ENCODE measurements around the gene FGD4.

The FGD4 gene

DNA sequence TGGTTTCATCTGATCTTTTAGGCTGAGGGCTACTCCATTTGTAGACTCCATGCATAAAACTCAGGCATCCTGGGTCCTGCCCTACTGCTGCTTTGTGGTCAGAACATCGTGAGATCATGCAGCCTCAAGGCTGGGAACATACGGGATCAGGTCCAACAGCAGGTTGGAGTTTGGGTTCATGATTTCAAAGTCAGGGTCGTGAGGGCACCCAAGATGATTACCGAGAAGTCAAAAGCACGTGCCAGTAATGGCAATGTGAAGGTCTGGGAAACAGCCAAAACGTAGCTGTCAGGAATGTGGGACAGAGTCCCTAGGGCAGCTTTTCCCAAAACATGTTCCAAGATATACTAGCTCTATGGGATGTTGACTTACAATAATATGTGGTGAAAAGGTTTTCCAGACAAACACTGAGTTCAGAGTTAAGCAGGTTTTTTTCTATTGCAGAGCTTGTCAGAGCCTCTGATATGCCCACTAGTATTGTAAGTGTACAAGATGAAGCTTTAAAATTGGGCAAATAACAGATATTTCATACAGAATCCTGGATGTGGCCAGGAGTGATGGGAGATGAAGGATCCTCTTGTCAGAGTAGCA is 149.4 kb downstream of the FGD4 start:
- no peak for DNase-seq (ENCODE audit: low spot score)
- no peak overlapping the region for H2BK15ac ChIP-seq (ENCODE audit: low read length)
- H4K8ac ChIP-seq (ENCODE audit: low read depth, low read length): no peak overlapping the region
- no peaks in the 10 kb centered on the region for H3K79me1 ChIP-seq (ENCODE audit: low read depth, low read length)
- no peak overlapping the region for H3K4me2 ChIP-seq (ENCODE audit: insufficient read depth, low read length, poor library complexity, severe bottlenecking)
- no CpG with 5 or more reads among the region's 6 CpGs for WGBS, 2 donors (ENCODE audit: extremely low coverage in 2 of 2, insufficient read length in 2 of 2, insufficient replicate concordance in 1 of 2)
- H2BK12ac ChIP-seq (ENCODE audit: low read length): no peak overlapping the region
- no peak overlapping the region for H3K14ac ChIP-seq (ENCODE audit: low read length)
- peaks cover 10 to 15% of the 10 kb centered on the region in 2 donors for H3K4me1 ChIP-seq (ENCODE audit: control insufficient read depth in 2 of 2, insufficient read depth in 1 of 2, low read depth in 1 of 2, low read length in 2 of 2)
- no peak overlapping the region for H2AK5ac ChIP-seq (ENCODE audit: low read depth, low read length)
- H4K91ac ChIP-seq (ENCODE audit: low read depth, low read length, poor library complexity): no peak overlapping the region
- H3K4me3 ChIP-seq (ENCODE audit: low read length in 2 of 2): no peak overlapping the region
- no peak overlapping the region for H3K4ac ChIP-seq (ENCODE audit: low read length)
- no peak overlapping the region for H2BK120ac ChIP-seq (ENCODE audit: low read depth, low read length)
- peaks cover 3 to 12% of the 10 kb centered on the region in 2 donors for H3K9me3 ChIP-seq (replicated peaks in 1 of 2; ENCODE audit: control insufficient read depth in 2 of 2, insufficient read depth in 1 of 2, low read depth in 1 of 2, low read length in 2 of 2)
- no peak overlapping the region for H2BK5ac ChIP-seq (ENCODE audit: low read length)
- H3K9ac ChIP-seq (ENCODE audit: low read depth, low read length, poor library complexity): no peak overlapping the region
- no peak overlapping the region for H2AFZ ChIP-seq (ENCODE audit: low read length)
- peaks cover 3 to 15% of the 10 kb centered on the region in 2 donors for H3K36me3 ChIP-seq (replicated peaks in 1 of 2; ENCODE audit: control insufficient read depth in 2 of 2, insufficient read depth in 2 of 2, low read length in 2 of 2)
- H3K27ac ChIP-seq (replicated peaks; ENCODE audit: low read length): no peak overlapping the region
- no peak overlapping the region for H3K18ac ChIP-seq (ENCODE audit: low read length)
- H3K27me3 ChIP-seq (ENCODE audit: control insufficient read depth in 3 of 3, insufficient read depth in 3 of 3, low read depth in 1 of 3, low read length in 3 of 3): no peaks in the 10 kb centered on the region
- H3K23ac ChIP-seq (ENCODE audit: low read depth, low read length, poor library complexity): no peak overlapping the region

DNA sequence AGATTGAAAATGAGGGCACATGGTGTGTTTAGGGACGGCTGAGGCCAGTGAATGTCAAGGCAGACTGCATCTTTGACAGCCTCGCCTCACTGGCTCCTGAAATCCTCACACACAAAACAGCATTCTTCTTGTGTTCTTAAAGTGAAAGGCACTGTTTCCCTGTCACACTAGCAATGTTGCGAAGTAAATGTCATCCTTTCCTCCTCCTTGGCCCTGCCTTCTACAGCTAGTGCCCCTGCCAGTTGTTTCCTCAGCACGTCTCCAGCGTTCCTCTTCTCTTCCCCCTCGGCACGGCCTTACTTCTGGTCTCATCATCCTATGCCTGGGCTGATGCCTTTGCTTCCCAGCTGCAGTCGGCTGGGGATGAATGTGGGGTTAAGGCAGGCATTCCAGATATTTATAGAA is 150.3 kb downstream of the FGD4 start:
- Histone ChIP-seq H3K9me3 (replicated peaks in 1 of 2; ENCODE audit: control insufficient read depth in 2 of 2, insufficient read depth in 1 of 2, low read depth in 1 of 2, low read length in 2 of 2) (peaks cover 3 to 12% of the 10 kb centered on the region in 2 donors), H3K27me3 (ENCODE audit: control insufficient read depth in 3 of 3, insufficient read depth in 3 of 3, low read depth in 1 of 3, low read length in 3 of 3) (no peaks in the 10 kb centered on the region), H2AFZ (ENCODE audit: low read length) (no peak overlapping the region), H3K9ac (ENCODE audit: low read depth, low read length, poor library complexity) (no peak overlapping the region), H3K36me3 (replicated peaks in 1 of 2; ENCODE audit: control insufficient read depth in 2 of 2, insufficient read depth in 2 of 2, low read length in 2 of 2) (peaks cover 4 to 15% of the 10 kb centered on the region in 2 donors), H2BK12ac (ENCODE audit: low read length) (no peak overlapping the region), H3K27ac (replicated peaks; ENCODE audit: low read length) (no peak overlapping the region), H2AK5ac (ENCODE audit: low read depth, low read length) (no peak overlapping the region), H3K23ac (ENCODE audit: low read depth, low read length, poor library complexity) (no peak overlapping the region), H4K91ac (ENCODE audit: low read depth, low read length, poor library complexity) (no peak overlapping the region), H3K18ac (ENCODE audit: low read length) (no peak overlapping the region), H3K79me1 (ENCODE audit: low read depth, low read length) (no peaks in the 10 kb centered on the region), H3K4me2 (ENCODE audit: insufficient read depth, low read length, poor library complexity, severe bottlenecking) (no peak overlapping the region), H3K14ac (ENCODE audit: low read length) (no peak overlapping the region), H3K4me1 (ENCODE audit: control insufficient read depth in 2 of 2, insufficient read depth in 1 of 2, low read depth in 1 of 2, low read length in 2 of 2) (peaks cover 10 to 15% of the 10 kb centered on the region in 2 donors), H4K8ac (ENCODE audit: low read depth, low read length) (no peak overlapping the region), H3K4me3 (ENCODE audit: low read length in 2 of 2) (peak overlapping the region in 1 of 2 donors; percentile 10), H3K4ac (ENCODE audit: low read length) (no peak overlapping the region), H2BK5ac (ENCODE audit: low read length) (no peak overlapping the region), H2BK15ac (ENCODE audit: low read length) (no peak overlapping the region), H2BK120ac (ENCODE audit: low read depth, low read length) (no peak overlapping the region)
- no CpG with 5 or more reads among the region's 8 CpGs for WGBS, 2 donors (ENCODE audit: extremely low coverage in 2 of 2, insufficient read length in 2 of 2, insufficient replicate concordance in 1 of 2)
- no peak for DNase-seq (ENCODE audit: low spot score)

DNA sequence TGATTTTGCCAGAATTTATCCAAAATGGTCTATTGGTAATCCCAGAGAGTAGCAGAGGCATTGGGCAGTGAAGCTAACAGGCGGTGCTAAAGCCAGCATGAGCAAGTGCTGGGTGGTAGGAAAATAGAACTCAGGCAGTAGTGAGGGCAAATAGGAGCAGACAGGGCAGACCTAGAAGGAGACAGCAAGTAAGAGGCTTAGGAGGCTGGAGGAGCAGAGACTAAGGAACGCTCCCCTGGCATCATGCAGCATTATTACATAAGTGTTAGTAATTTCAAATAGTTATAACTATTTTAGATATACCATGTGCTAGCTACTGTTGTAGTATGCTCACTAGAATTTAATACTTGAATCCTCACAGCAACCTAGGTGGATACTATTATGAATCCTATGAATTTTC is 151.7 kb downstream of the FGD4 start:
- no peak for DNase-seq (ENCODE audit: low spot score)
- WGBS, 2 donors (ENCODE audit: extremely low coverage in 2 of 2, insufficient read length in 2 of 2, insufficient replicate concordance in 1 of 2): no CpG with 5 or more reads among the region's 2 CpGs
- no peak overlapping the region for H2AK5ac ChIP-seq (ENCODE audit: low read depth, low read length)
- H3K23ac ChIP-seq (ENCODE audit: low read depth, low read length, poor library complexity): no peak overlapping the region
- H2AFZ ChIP-seq (ENCODE audit: low read length): no peak overlapping the region
- H3K9ac ChIP-seq (ENCODE audit: low read depth, low read length, poor library complexity): no peak overlapping the region
- no peak overlapping the region for H2BK12ac ChIP-seq (ENCODE audit: low read length)
- no peak overlapping the region for H2BK120ac ChIP-seq (ENCODE audit: low read depth, low read length)
- H3K4me3 ChIP-seq (ENCODE audit: low read length in 2 of 2): no peak overlapping the region
- peaks cover 4 to 15% of the 10 kb centered on the region in 2 donors for H3K36me3 ChIP-seq (replicated peaks in 1 of 2; ENCODE audit: control insufficient read depth in 2 of 2, insufficient read depth in 2 of 2, low read length in 2 of 2)
- no peaks in the 10 kb centered on the region for H3K79me1 ChIP-seq (ENCODE audit: low read depth, low read length)
- no peak overlapping the region for H3K27ac ChIP-seq (replicated peaks; ENCODE audit: low read length)
- peaks cover 10 to 15% of the 10 kb centered on the region in 2 donors for H3K4me1 ChIP-seq (ENCODE audit: control insufficient read depth in 2 of 2, insufficient read depth in 1 of 2, low read depth in 1 of 2, low read length in 2 of 2)
- peaks cover 3 to 12% of the 10 kb centered on the region in 2 donors for H3K9me3 ChIP-seq (replicated peaks in 1 of 2; ENCODE audit: control insufficient read depth in 2 of 2, insufficient read depth in 1 of 2, low read depth in 1 of 2, low read length in 2 of 2)
- no peak overlapping the region for H3K14ac ChIP-seq (ENCODE audit: low read length)
- H4K8ac ChIP-seq (ENCODE audit: low read depth, low read length): no peak overlapping the region
- no peak overlapping the region for H3K4me2 ChIP-seq (ENCODE audit: insufficient read depth, low read length, poor library complexity, severe bottlenecking)
- no peak overlapping the region for H2BK5ac ChIP-seq (ENCODE audit: low read length)
- H3K27me3 ChIP-seq (ENCODE audit: control insufficient read depth in 3 of 3, insufficient read depth in 3 of 3, low read depth in 1 of 3, low read length in 3 of 3): no peaks in the 10 kb centered on the region
- no peak overlapping the region for H3K4ac ChIP-seq (ENCODE audit: low read length)
- no peak overlapping the region for H4K91ac ChIP-seq (ENCODE audit: low read depth, low read length, poor library complexity)
- H3K18ac ChIP-seq (ENCODE audit: low read length): no peak overlapping the region
- no peak overlapping the region for H2BK15ac ChIP-seq (ENCODE audit: low read length)

DNA sequence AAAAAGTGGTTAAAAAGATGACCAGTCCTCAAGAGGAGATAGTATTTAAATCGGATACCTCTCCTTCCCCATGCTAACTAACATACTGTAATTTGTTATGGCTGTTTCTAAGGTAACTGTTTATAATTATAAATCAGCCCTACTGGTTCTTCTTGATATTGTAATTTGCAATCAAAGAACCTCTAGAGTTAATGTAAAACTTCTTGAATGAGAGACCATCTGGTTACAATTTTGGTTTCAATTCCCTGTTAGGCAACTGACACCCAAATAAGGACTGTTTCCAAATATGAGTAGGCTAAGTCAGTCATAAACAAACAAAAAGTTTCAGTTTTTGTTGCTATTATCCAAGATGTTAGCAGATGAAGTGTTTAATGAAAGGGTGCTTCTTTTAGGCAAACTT is 159.5 kb downstream of the FGD4 start:
- Histone ChIP-seq H3K9me3 (replicated peaks in 1 of 2; ENCODE audit: control insufficient read depth in 2 of 2, insufficient read depth in 1 of 2, low read depth in 1 of 2, low read length in 2 of 2) (peaks cover under 1% of the 10 kb centered on the region in 2 donors), H3K4me1 (ENCODE audit: control insufficient read depth in 2 of 2, insufficient read depth in 1 of 2, low read depth in 1 of 2, low read length in 2 of 2) (peaks cover 5 to 8% of the 10 kb centered on the region in 2 donors), H2BK5ac (ENCODE audit: low read length) (no peak overlapping the region), H2BK12ac (ENCODE audit: low read length) (no peak overlapping the region), H2AFZ (ENCODE audit: low read length) (no peak overlapping the region), H4K8ac (ENCODE audit: low read depth, low read length) (no peak overlapping the region), H3K27me3 (ENCODE audit: control insufficient read depth in 3 of 3, insufficient read depth in 3 of 3, low read depth in 1 of 3, low read length in 3 of 3) (no peaks in the 10 kb centered on the region), H3K9ac (ENCODE audit: low read depth, low read length, poor library complexity) (no peak overlapping the region), H2BK120ac (ENCODE audit: low read depth, low read length) (no peak overlapping the region), H3K79me1 (ENCODE audit: low read depth, low read length) (peaks cover 6% of the 10 kb centered on the region), H3K27ac (replicated peaks; ENCODE audit: low read length) (no peak overlapping the region), H2AK5ac (ENCODE audit: low read depth, low read length) (no peak overlapping the region), H3K4me3 (ENCODE audit: low read length in 2 of 2) (no peak overlapping the region), H2BK15ac (ENCODE audit: low read length) (no peak overlapping the region), H3K14ac (ENCODE audit: low read length) (no peak overlapping the region), H4K91ac (ENCODE audit: low read depth, low read length, poor library complexity) (no peak overlapping the region), H3K4ac (ENCODE audit: low read length) (no peak overlapping the region), H3K23ac (ENCODE audit: low read depth, low read length, poor library complexity) (no peak overlapping the region), H3K4me2 (ENCODE audit: insufficient read depth, low read length, poor library complexity, severe bottlenecking) (no peak overlapping the region), H3K36me3 (replicated peaks in 1 of 2; ENCODE audit: control insufficient read depth in 2 of 2, insufficient read depth in 2 of 2, low read length in 2 of 2) (peaks cover under 1% of the 10 kb centered on the region in 2 donors), H3K18ac (ENCODE audit: low read length) (no peak overlapping the region)
- DNase-seq (ENCODE audit: low spot score): no peak
- WGBS, 2 donors (ENCODE audit: extremely low coverage in 2 of 2, insufficient read length in 2 of 2, insufficient replicate concordance in 1 of 2): no CpG with 5 or more reads among the region's 1 CpG

All from neuronal stem cell (in vitro differentiated cells).